ENCODE measurements around the gene SHROOM3.

Gene SHROOM3

DNA sequence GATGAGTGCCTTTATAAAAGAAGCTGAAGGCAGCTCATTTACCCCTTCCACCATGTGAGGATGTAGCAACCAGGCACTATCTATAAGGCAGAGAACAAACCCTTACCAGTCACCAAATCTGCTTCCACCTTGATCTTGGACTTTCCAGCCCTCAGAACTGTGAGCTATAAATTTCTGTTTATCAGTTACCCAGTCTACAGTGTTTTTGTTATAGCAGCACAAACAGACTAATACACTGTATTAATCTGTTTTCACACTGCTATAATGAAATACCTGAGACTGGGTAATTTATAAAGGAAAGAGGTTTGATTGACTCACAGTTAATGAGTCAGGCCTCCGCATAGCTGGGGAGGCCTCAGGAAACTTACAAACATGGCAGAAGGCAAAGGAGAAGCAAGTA is 371.7 kb downstream of the SHROOM3 start:
- Histone ChIP-seq H3K27me3 (ENCODE audit: insufficient read depth, insufficient read length) (no peaks in the 10 kb centered on the region), H3K36me3 (ENCODE audit: insufficient read depth, insufficient read length, low read length) (no peaks in the 10 kb centered on the region), H3K9ac (ENCODE audit: insufficient read length, low read depth) (no peak overlapping the region), H3K4me3 (ENCODE audit: insufficient read length, low read depth) (no peak overlapping the region), H3K4me1 (ENCODE audit: insufficient read depth, insufficient read length) (no peaks in the 10 kb centered on the region), H3K9me3 (ENCODE audit: insufficient read depth, low read length) (peaks cover 26% of the 10 kb centered on the region)
- no peak for DNase-seq (ENCODE audit: low read depth, low spot score)
- TF ChIP-seq YY1 (IDR thresholded peaks at IDR 0.05; ENCODE audit: insufficient read depth, insufficient read length) (no peak), ZNF274 (IDR thresholded peaks at IDR 0.05; ENCODE audit: low read depth, low read length) (no peak), SUZ12 (IDR thresholded peaks at IDR 0.05; ENCODE audit: extremely low read depth, insufficient read depth, insufficient read length) (no peak)

DNA sequence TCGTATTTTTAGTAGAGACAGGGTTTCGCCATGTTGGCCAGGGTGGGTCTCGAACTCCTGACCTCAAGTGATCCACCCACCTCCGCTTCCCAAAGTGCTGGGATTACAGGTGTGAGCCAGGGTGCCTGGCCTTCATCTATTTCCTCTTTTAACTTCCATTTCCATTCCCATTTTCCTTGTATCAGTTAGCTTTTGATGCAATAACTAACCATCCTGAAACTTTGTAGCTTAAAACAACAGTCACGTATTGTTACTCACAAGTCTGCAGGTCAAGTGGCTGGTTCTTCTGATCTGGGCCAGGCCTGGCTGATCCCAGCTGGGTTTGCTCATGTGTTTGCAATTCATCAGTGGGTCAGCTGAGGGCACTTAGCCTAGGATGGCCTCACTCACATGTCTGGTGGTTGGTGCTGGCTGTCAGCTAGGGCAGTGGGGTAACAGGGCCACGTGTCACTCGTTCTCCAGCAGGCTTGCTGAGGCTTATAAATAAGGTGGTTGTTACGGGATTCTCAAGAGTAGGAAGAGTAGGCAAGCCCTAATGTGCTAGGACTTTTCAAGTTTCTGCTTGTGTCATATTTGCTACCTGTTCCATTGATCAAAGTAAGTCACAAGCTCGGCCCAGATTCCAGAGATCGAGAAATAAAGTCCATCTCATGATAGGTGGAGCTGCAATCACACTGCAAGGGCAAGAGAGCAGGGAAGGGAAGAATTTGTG is 374.7 kb downstream of the SHROOM3 start:
- Histone ChIP-seq H3K9me3 (ENCODE audit: insufficient read depth, low read length) (peaks cover 26% of the 10 kb centered on the region), H3K9ac (ENCODE audit: insufficient read length, low read depth) (no peak overlapping the region), H3K27me3 (ENCODE audit: insufficient read depth, insufficient read length) (no peaks in the 10 kb centered on the region), H3K36me3 (ENCODE audit: insufficient read depth, insufficient read length, low read length) (no peaks in the 10 kb centered on the region), H3K4me1 (ENCODE audit: insufficient read depth, insufficient read length) (no peaks in the 10 kb centered on the region), H3K4me3 (ENCODE audit: insufficient read length, low read depth) (no peak overlapping the region)
- no peak for DNase-seq (ENCODE audit: low read depth, low spot score)
- TF ChIP-seq SUZ12 (IDR thresholded peaks at IDR 0.05; ENCODE audit: extremely low read depth, insufficient read depth, insufficient read length), result no peak
- no peak for TF ChIP-seq ZNF274 (IDR thresholded peaks at IDR 0.05; ENCODE audit: low read depth, low read length)
- no peak for TF ChIP-seq YY1 (IDR thresholded peaks at IDR 0.05; ENCODE audit: insufficient read depth, insufficient read length)

DNA sequence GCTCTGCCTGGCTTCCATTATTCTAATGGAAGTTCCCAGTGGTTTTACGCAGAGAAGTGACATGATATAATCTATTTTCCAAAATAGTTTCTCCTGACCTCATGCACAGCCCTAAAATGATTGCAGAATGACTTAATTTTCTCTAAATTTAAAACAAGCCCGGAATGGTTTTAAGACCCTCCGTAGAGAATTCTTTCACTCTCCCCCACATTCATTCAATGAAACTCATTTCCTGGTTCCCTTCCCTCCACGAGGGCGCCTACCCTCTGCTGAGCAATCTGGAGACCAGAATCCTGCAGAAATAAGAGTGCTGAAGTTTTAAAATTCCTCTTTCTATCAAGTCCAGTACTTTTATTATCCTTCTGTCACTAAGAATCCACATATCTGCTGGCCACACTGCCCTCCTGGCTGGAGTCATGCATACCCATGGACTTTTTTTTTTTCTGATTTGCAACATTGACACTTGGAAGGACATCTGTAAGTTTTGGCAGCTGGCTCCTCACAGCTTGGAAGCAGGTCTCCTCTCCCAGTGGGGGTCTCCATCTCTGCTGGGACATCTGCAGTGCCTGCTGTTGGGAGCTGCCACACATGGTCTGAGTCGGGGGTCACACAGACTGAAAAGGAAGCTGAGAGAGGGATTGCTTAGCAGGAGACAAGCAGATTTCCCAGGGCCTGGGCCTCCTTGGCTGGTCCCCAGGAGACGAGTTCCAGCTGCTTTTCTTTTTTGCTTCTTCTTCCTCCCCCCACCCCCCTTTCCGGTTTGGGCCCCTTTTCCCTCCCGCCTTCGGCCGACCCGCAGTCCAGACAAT is 376.8 kb downstream of the SHROOM3 start:
- Histone ChIP-seq H3K4me1 (ENCODE audit: insufficient read depth, insufficient read length) (no peaks in the 10 kb centered on the region), H3K9ac (ENCODE audit: insufficient read length, low read depth) (no peak overlapping the region), H3K4me3 (ENCODE audit: insufficient read length, low read depth) (no peak overlapping the region), H3K36me3 (ENCODE audit: insufficient read depth, insufficient read length, low read length) (no peaks in the 10 kb centered on the region), H3K9me3 (ENCODE audit: insufficient read depth, low read length) (peaks cover 20% of the 10 kb centered on the region), H3K27me3 (ENCODE audit: insufficient read depth, insufficient read length) (no peaks in the 10 kb centered on the region)
- DNase-seq (ENCODE audit: low read depth, low spot score), result no peak
- TF ChIP-seq ZNF274 (IDR thresholded peaks at IDR 0.05; ENCODE audit: low read depth, low read length), result no peak
- TF ChIP-seq YY1 (IDR thresholded peaks at IDR 0.05; ENCODE audit: insufficient read depth, insufficient read length), result no peak
- TF ChIP-seq SUZ12 (IDR thresholded peaks at IDR 0.05; ENCODE audit: extremely low read depth, insufficient read depth, insufficient read length), result no peak

DNA sequence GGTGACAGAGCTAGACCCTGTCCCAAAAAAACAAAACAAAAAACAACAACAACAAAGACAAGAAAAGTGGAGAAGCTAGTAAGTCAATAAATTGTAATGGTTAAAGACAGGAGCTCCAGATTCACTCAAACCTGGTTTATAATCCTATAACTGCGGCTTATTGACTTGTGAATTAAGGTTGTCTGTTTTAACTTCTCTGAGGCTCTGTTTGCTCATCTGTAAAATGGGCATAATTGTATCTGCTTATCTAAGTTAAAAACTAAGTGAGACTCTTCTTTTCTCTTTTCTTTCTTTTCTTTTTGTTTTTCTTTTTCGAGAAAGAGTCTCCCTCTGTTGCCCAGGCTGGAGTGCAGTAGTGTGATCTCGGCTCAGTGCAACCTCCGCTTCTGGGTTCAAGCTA is 378.0 kb downstream of the SHROOM3 start:
- no peaks in the 10 kb centered on the region for H3K4me1 ChIP-seq (ENCODE audit: insufficient read depth, insufficient read length)
- TF ChIP-seq YY1 (IDR thresholded peaks at IDR 0.05; ENCODE audit: insufficient read depth, insufficient read length) (no peak), ZNF274 (IDR thresholded peaks at IDR 0.05; ENCODE audit: low read depth, low read length) (no peak), SUZ12 (IDR thresholded peaks at IDR 0.05; ENCODE audit: extremely low read depth, insufficient read depth, insufficient read length) (no peak)
- no peak for DNase-seq (ENCODE audit: low read depth, low spot score)
- peaks cover 9% of the 10 kb centered on the region for H3K9me3 ChIP-seq (ENCODE audit: insufficient read depth, low read length)
- no peak overlapping the region for H3K4me3 ChIP-seq (ENCODE audit: insufficient read length, low read depth)
- no peaks in the 10 kb centered on the region for H3K36me3 ChIP-seq (ENCODE audit: insufficient read depth, insufficient read length, low read length)
- H3K27me3 ChIP-seq (ENCODE audit: insufficient read depth, insufficient read length), result no peaks in the 10 kb centered on the region
- H3K9ac ChIP-seq (ENCODE audit: insufficient read length, low read depth), result no peak overlapping the region

DNA sequence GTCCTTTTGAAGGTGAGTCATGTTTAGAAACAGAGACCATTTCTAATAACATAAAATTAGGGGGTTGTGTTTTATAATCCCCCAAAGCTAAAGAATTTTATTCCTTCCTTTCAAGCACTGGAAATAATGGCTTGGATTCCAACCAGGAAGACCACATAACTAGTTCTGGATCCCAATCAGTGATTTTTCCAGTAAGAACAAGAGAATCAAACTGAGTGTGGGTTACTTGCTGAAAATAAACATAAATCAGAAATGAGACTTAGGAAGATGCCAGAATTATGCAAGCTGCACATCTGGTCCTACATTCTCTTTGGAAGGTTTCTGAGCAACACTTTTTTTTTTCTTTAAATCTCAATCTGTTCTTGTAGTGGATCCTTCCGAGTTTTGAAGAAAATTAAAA is 386.6 kb downstream of the SHROOM3 start:
- Histone ChIP-seq H3K36me3 (ENCODE audit: insufficient read depth, insufficient read length, low read length) (no peaks in the 10 kb centered on the region), H3K9ac (ENCODE audit: insufficient read length, low read depth) (no peak overlapping the region), H3K4me3 (ENCODE audit: insufficient read length, low read depth) (no peak overlapping the region), H3K4me1 (ENCODE audit: insufficient read depth, insufficient read length) (no peaks in the 10 kb centered on the region), H3K9me3 (ENCODE audit: insufficient read depth, low read length) (no peaks in the 10 kb centered on the region), H3K27me3 (ENCODE audit: insufficient read depth, insufficient read length) (no peaks in the 10 kb centered on the region)
- TF ChIP-seq YY1 (IDR thresholded peaks at IDR 0.05; ENCODE audit: insufficient read depth, insufficient read length), result no peak
- no peak for TF ChIP-seq SUZ12 (IDR thresholded peaks at IDR 0.05; ENCODE audit: extremely low read depth, insufficient read depth, insufficient read length)
- no peak for TF ChIP-seq ZNF274 (IDR thresholded peaks at IDR 0.05; ENCODE audit: low read depth, low read length)
- DNase-seq (ENCODE audit: low read depth, low spot score), result no peak

DNA sequence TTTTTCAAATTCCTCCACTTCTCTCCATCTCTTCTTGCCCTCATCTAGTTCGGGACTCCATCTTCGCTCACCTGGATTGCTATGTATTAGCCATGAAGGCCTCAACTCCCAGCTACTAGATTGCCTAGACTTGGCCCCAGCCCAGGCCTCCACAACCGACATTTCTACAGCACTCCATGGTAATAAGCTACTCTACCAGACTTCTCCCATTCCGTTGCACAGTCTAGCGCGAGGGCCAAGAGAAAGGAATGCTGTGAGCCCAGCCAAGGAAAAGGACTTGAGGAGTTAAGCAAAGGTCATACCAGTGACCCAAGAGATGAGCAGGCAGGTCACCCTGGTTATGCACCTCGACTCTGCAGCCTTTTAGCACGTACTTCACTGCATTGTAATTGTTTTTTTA is 387.3 kb downstream of the SHROOM3 start:
- H3K36me3 ChIP-seq (ENCODE audit: insufficient read depth, insufficient read length, low read length), result no peaks in the 10 kb centered on the region
- no peak for TF ChIP-seq ZNF274 (IDR thresholded peaks at IDR 0.05; ENCODE audit: low read depth, low read length)
- TF ChIP-seq YY1 (IDR thresholded peaks at IDR 0.05; ENCODE audit: insufficient read depth, insufficient read length), result no peak
- TF ChIP-seq SUZ12 (IDR thresholded peaks at IDR 0.05; ENCODE audit: extremely low read depth, insufficient read depth, insufficient read length), result no peak
- H3K4me3 ChIP-seq (ENCODE audit: insufficient read length, low read depth), result no peak overlapping the region
- H3K4me1 ChIP-seq (ENCODE audit: insufficient read depth, insufficient read length), result no peaks in the 10 kb centered on the region
- no peaks in the 10 kb centered on the region for H3K27me3 ChIP-seq (ENCODE audit: insufficient read depth, insufficient read length)
- no peak for DNase-seq (ENCODE audit: low read depth, low spot score)
- no peak overlapping the region for H3K9ac ChIP-seq (ENCODE audit: insufficient read length, low read depth)
- no peaks in the 10 kb centered on the region for H3K9me3 ChIP-seq (ENCODE audit: insufficient read depth, low read length)

DNA sequence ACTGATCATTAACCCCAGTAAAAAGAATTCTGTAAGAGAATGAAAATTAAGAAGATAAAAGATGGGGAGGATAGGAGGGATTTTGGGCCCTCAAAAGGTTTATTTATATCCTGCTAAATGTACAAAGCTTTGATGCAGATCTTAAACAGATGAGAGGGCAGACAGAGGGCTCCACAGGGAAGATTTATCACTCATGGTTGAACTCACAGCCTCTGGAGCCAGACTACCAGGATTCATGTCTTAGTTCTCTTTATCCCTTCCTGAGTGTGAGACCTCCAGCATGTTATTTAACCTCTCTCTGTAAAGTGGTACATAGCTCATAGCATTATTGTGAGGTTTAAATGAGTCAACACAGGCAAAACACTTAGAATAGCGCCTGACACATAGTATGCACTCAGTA is 388.5 kb downstream of the SHROOM3 start:
- Histone ChIP-seq H3K36me3 (ENCODE audit: insufficient read depth, insufficient read length, low read length) (no peaks in the 10 kb centered on the region), H3K9ac (ENCODE audit: insufficient read length, low read depth) (no peak overlapping the region), H3K27me3 (ENCODE audit: insufficient read depth, insufficient read length) (no peaks in the 10 kb centered on the region), H3K9me3 (ENCODE audit: insufficient read depth, low read length) (no peaks in the 10 kb centered on the region), H3K4me3 (ENCODE audit: insufficient read length, low read depth) (no peak overlapping the region), H3K4me1 (ENCODE audit: insufficient read depth, insufficient read length) (no peaks in the 10 kb centered on the region)
- TF ChIP-seq ZNF274 (IDR thresholded peaks at IDR 0.05; ENCODE audit: low read depth, low read length) (no peak), SUZ12 (IDR thresholded peaks at IDR 0.05; ENCODE audit: extremely low read depth, insufficient read depth, insufficient read length) (no peak), YY1 (IDR thresholded peaks at IDR 0.05; ENCODE audit: insufficient read depth, insufficient read length) (no peak)
- no peak for DNase-seq (ENCODE audit: low read depth, low spot score)

All from NT2/D1 (cell line).